Kidney (tissue), 14 donors: ENCODE data around the gene EEFSEC. TPM values are rescaled to one million over a fixed set of nuclear protein-coding genes. Genes with fewer than 3 reads are reported as not detected.

ENCODE experiments used
- DNase-seq, 5 donors: peaks; one replicate each; pipeline ENCODE4 v3.0.0-alpha.2; 2013 to 2020
- FAIRE-seq: peaks from 2 replicates; lab custom pipeline; 2012; peaks lifted over from hg19 to GRCh38; lab: Jason Lieb, UNC
- H3K27ac ChIP-seq, 2 donors: one replicate each; pipeline ENCODE4 v1.7.0; 2013; ENCODE audit warnings: low read depth in 2 of 2, low read length in 2 of 2, inconsistent platforms in 1 of 2
- H3K27me3 ChIP-seq: one replicate; pipeline ENCODE4 v1.7.1; 2013; ENCODE audit warnings: low read length, inconsistent platforms; ENCODE audit not compliant: control insufficient read depth, insufficient read depth
- H3K36me3 ChIP-seq, 3 donors: one replicate each; pipeline versions ENCODE4 v1.7.0 to v1.7.1; 2013; ENCODE audit warnings: low read length in 3 of 3, control low read depth in 1 of 3, inconsistent platforms in 1 of 3; ENCODE audit not compliant: insufficient read depth in 3 of 3, control insufficient read depth in 2 of 3
- H3K4me1 ChIP-seq, 3 donors: one replicate each; pipeline versions ENCODE4 v1.7.0 to v1.7.1; 2013; ENCODE audit warnings: low read length in 3 of 3, inconsistent platforms in 1 of 3, low read depth in 1 of 3; ENCODE audit not compliant: control insufficient read depth in 2 of 3, insufficient read depth in 2 of 3
- H3K4me3 ChIP-seq, 3 donors: one replicate each; pipeline versions ENCODE4 v1.7.0 to v1.8.1; 2013; ENCODE audit warnings: low read length in 3 of 3, control low read depth in 1 of 3, inconsistent platforms in 1 of 3
- H3K9ac ChIP-seq, 3 donors: one replicate each; pipeline versions ENCODE4 v1.7.0 to v1.7.1; 2013; ENCODE audit warnings: low read length in 3 of 3, control low read depth in 1 of 3, inconsistent platforms in 1 of 3
- H3K9me3 ChIP-seq, 3 donors: one replicate each; pipeline versions ENCODE4 v1.7.0 to v1.7.1; 2013; ENCODE audit warnings: low read length in 3 of 3, control low read depth in 1 of 3, inconsistent platforms in 1 of 3; ENCODE audit not compliant: control insufficient read depth in 2 of 3, insufficient read depth in 1 of 3
- CTCF ChIP-seq: IDR thresholded peaks from 3 replicates; pipeline ENCODE4 v1.5.1; 2012; ENCODE audit warnings: mild to moderate bottlenecking, moderate library complexity, borderline replicate concordance; ENCODE audit not compliant: insufficient read depth; ENCODE audit errors: extremely low read depth
- intact Hi-C: fragments of 100-400 bp; cut with DNase I; formaldehyde crosslinking; loops from one replicate; pipeline ENCODE4 v1.11.1; 2022
- polyA plus RNA-seq: library from polyadenylated mRNA; stranded (reverse); fragments of 350-450 nt; fragmentation: Illumina TruSeq; extraction: RNeasy Lipid Tissue Mini Kit (QIAGEN cat#74804); gene quantifications from one replicate; pipeline ENCODE4 v1.2.3, GENCODE V29; 2014; ENCODE audit warnings: low read depth, low replicate concordance; ENCODE audit not compliant: insufficient read depth
- total RNA-seq: library from RNA; stranded (reverse); fragmentation: NEBNext Ultra II Directional; extraction: Animal tissue kit (Norgen Biotek cat#: 25700); gene quantifications from one replicate; pipeline ENCODE4 v1.2.1, GENCODE V29; 2021
- donor health status: control.
- donor health status: control.
- donor health status: control.
- donor health status: control.
- donor health status: control.
- donor health status: DM: yes; HTN: yes; CAD: no.
- donor health status: Normal renal cell carcinoma (clear cell type).

EEFSEC gene
- total and polyA plus RNA-seq, 2 donors from 2014 or later: 15.2 to 23.2 TPM

- no peak overlapping the region for H3K27ac ChIP-seq
- H3K4me1 ChIP-seq: peaks cover 0 to 9% (median 6%) of the 10 kb centered on the region in 3 donors
- no peaks in the 10 kb centered on the region for H3K9me3 ChIP-seq
- H3K36me3 ChIP-seq: no peaks in the 10 kb centered on the region
- no peak overlapping the region for H3K4me3 ChIP-seq
- H3K9ac ChIP-seq: no peak overlapping the region
- FAIRE-seq: no peak
- no peak for TF ChIP-seq CTCF
- H3K27me3 ChIP-seq: no peaks in the 10 kb centered on the region
- DNase-seq: peak in 2 of 5 donors; percentile 5 to 10
- intact Hi-C loops: no loop called here
These were observed 141.8 kb downstream of the EEFSEC start for GRCh38 chr3:128294999-128295468.

GRCh38 chr3:128296469-128297251 lies 143.4 kb downstream of the EEFSEC start:
- Histone ChIP-seq H3K4me3 (no peak overlapping the region), H3K27ac (no peak overlapping the region), H3K36me3 (no peaks in the 10 kb centered on the region), H3K9me3 (no peaks in the 10 kb centered on the region), H3K9ac (no peak overlapping the region), H3K4me1 (peaks cover 0 to 9% (median 6%) of the 10 kb centered on the region in 3 donors), H3K27me3 (no peaks in the 10 kb centered on the region)
- FAIRE-seq (no peak), DNase-seq (peak in 2 of 5 donors; percentile 6 to 9)
- intact Hi-C loops: no loop called here
- no peak for TF ChIP-seq CTCF

GRCh38 chr3:128297401-128298138 lies 144.3 kb downstream of the EEFSEC start:
- intact Hi-C loops: no loop called here
- Histone ChIP-seq H3K36me3 (no peaks in the 10 kb centered on the region), H3K4me3 (no peak overlapping the region), H3K27me3 (no peaks in the 10 kb centered on the region), H3K4me1 (peaks cover 0 to 9% (median 6%) of the 10 kb centered on the region in 3 donors), H3K27ac (no peak overlapping the region), H3K9me3 (no peaks in the 10 kb centered on the region), H3K9ac (no peak overlapping the region)
- DNase-seq (peak in 2 of 5 donors; percentile 7 to 28), FAIRE-seq (no peak)
- TF ChIP-seq CTCF: no peak
